ENCODE data around the gene INAFM2.

- no peak for TF ChIP-seq CTCF (conservative IDR thresholded peaks at IDR 0.05; ENCODE audit: low read depth in 2 of 2)
- TF ChIP-seq POLR2AphosphoS5 (IDR thresholded peaks at IDR 0.05; ENCODE audit: low read depth) = no peak
- no peak for TF ChIP-seq EZH2 (IDR thresholded peaks at IDR 0.05; ENCODE audit: low read depth, unreplicated experiment)
- no peak for TF ChIP-seq CREB1 (CRISPR knock-in tag; IDR thresholded peaks at IDR 0.05; ENCODE audit: low read depth)
- TF ChIP-seq EZH2phosphoT487 (IDR thresholded peaks at IDR 0.05; ENCODE audit: unreplicated experiment) = no peak
- TF ChIP-seq ETS1 (IDR thresholded peaks at IDR 0.05) = no peak
Measured at GRCh38 chr15:40365016-40365415, 41.5 kb downstream of the INAFM2 start.

Data from GM23338 (cell line).